HepG2 (cell line): ENCODE data around the gene SLX9. TPM values are rescaled to one million over a fixed set of nuclear protein-coding genes. Genes with fewer than 3 reads are reported as not detected.

Experiments used
- ATAC-seq: fragments of 200-7000 bp; cut with Tn5 transposase; 3 replicates; pipeline ENCODE4 v1.9.1; 2020; ENCODE audit warnings: mild to moderate bottlenecking, moderate library complexity
- BruUV-seq: library from RNA; stranded (reverse); fragments of 400-500 nt; replicated peaks from 2 replicates; lab custom pipeline; 2021; lab: Mats Ljungman, UMichigan
- CTCF ChIA-PET: fragments of 300-600 bp; formaldehyde crosslinking; extraction: SDS; loops from one replicate; lab custom pipeline; 2021; ENCODE audit warnings: low total read pairs, inconsistent platforms, low intra/inter-chr PET ratio; lab: Yijun Ruan, JAX
- POLR2A ChIA-PET: fragments of 350-600 bp; sonication (Branson Sonifier 250); formaldehyde crosslinking; loops from one replicate; lab custom pipeline; 2020; ENCODE audit warnings: antibody characterized with exemption, inconsistent platforms; lab: Yijun Ruan, JAX
- DNase-seq: peaks from one replicate; pipeline ENCODE4 v3.0.0-alpha.2; 2015; ENCODE audit warnings: low spot score
- FAIRE-seq: peaks from 3 replicates; lab custom pipeline; 2011; peaks lifted over from hg19 to GRCh38; lab: Jason Lieb, UNC
- H2AFZ ChIP-seq: one replicate; pipeline ENCODE4 v1.6.1; 2011; ENCODE audit warnings: low read length, inconsistent platforms
- H3K27ac ChIP-seq: fragments of 300-600 bp; 3 replicates; pipeline ENCODE4 v1.8.0; 2011; ENCODE audit warnings: mixed run types, mild to moderate bottlenecking, mixed read lengths, low read length, inconsistent platforms; ENCODE audit not compliant: insufficient read depth; ENCODE audit errors: extremely low read length
- H3K27me3 ChIP-seq, 2 experiments: fragments of 200-600 bp in 1 of 2; 2 replicates in 1 of 2; 3 replicates in 1 of 2; pipeline versions ENCODE4 v1.6.0 to v1.8.0; 2011; ENCODE audit warnings: low read length in 2 of 2, mild to moderate bottlenecking in 2 of 2, moderate library complexity in 2 of 2, inconsistent platforms in 1 of 2; ENCODE audit not compliant: insufficient read depth in 2 of 2, control insufficient read depth in 1 of 2
- H3K36me3 ChIP-seq, 2 experiments: fragments of 200-600 bp in 1 of 2; replicated peaks in 1 of 2; 2 replicates in 1 of 2; 3 replicates in 1 of 2; pipeline versions ENCODE4 v1.5.1 to v1.8.0; 2011; ENCODE audit warnings: low read length in 2 of 2, inconsistent platforms in 1 of 2; ENCODE audit not compliant: insufficient read depth in 2 of 2, control insufficient read depth in 1 of 2
- H3K4me1 ChIP-seq: 2 replicates; pipeline ENCODE4 v1.5.1; 2012; ENCODE audit warnings: low read length, inconsistent platforms; ENCODE audit not compliant: insufficient read depth
- H3K4me2 ChIP-seq: 2 replicates; pipeline ENCODE4 v1.6.0; 2011; ENCODE audit warnings: low read depth, low read length, inconsistent platforms
- H3K4me3 ChIP-seq, 3 experiments: fragments of 200-600 bp in 1 of 3; sonication (generic), shearing (Covaris generic) in 1 of 3; replicated peaks in 1 of 3; 2 replicates each; pipeline ENCODE4 v1.5.1; 2011 to 2016; ENCODE audit warnings: low read length in 3 of 3, inconsistent platforms in 2 of 3, low read depth in 2 of 3, mild to moderate bottlenecking in 2 of 3, control low read depth in 1 of 3, mixed read lengths in 1 of 3; ENCODE audit not compliant: insufficient read depth in 1 of 3
- H3K79me2 ChIP-seq: one replicate; pipeline ENCODE4 v1.6.1; 2011; ENCODE audit warnings: low read length, inconsistent platforms; ENCODE audit not compliant: insufficient read depth
- H3K9ac ChIP-seq: 2 replicates; pipeline ENCODE4 v1.6.0; 2011; ENCODE audit warnings: mild to moderate bottlenecking, low read depth, low read length, inconsistent platforms; ENCODE audit not compliant: insufficient read depth
- H3K9me3 ChIP-seq: 2 replicates; pipeline ENCODE4 v1.5.1; 2012; ENCODE audit warnings: mild to moderate bottlenecking, low read length
- H4K20me1 ChIP-seq: 2 replicates; pipeline ENCODE4 v1.6.0; 2011; ENCODE audit warnings: inconsistent platforms, mild to moderate bottlenecking, low read length, moderate library complexity; ENCODE audit not compliant: insufficient read depth
- KDM1A ChIP-seq: IDR thresholded peaks from 2 replicates; pipeline ENCODE4 v1.6.1; 2016; ENCODE audit warnings: missing compliant biosample characterization
- SYNCRIP ChIP-seq: fragments of 200-400 bp; formaldehyde crosslinking; IDR thresholded peaks from 2 replicates; pipeline ENCODE4 v1.6.1; 2018; ENCODE audit warnings: mild to moderate bottlenecking, low read depth, low read length; ENCODE audit not compliant: insufficient read depth
- ZNF142 ChIP-seq: sonication (generic); formaldehyde crosslinking; IDR thresholded peaks from 2 replicates; pipeline ENCODE4 v1.4.0; 2020; ENCODE audit warnings: missing genetic modification reagents
- ZNF768 ChIP-seq: sonication (generic); formaldehyde crosslinking; IDR thresholded peaks from 2 replicates; pipeline ENCODE4 v1.4.0; 2020; ENCODE audit warnings: missing genetic modification reagents
- ZNF800 ChIP-seq: sonication (generic); formaldehyde crosslinking; IDR thresholded peaks from 2 replicates; pipeline ENCODE4 v1.4.0; 2020; ENCODE audit warnings: missing genetic modification reagents
- ZSCAN21 ChIP-seq: sonication (generic); formaldehyde crosslinking; IDR thresholded peaks from 2 replicates; pipeline ENCODE4 v1.8.0; 2022; ENCODE audit warnings: mild to moderate bottlenecking, missing genetic modification reagents, moderate library complexity, borderline replicate concordance
- WGBS: methylation state at CpG from one replicate; pipeline ENCODE4 v1.1.6; 2017; ENCODE audit warnings: low lambda C conversion rate; 5-methylcytosine and 5-hydroxymethylcytosine counted together
- in situ Hi-C: cut with HindIII; loops from 2 replicates; pipeline ENCODE4 v1.10.0; 2017; ENCODE audit warnings: low pct_unique_long_range_greater_than_20kb; ENCODE audit not compliant: extremely low pct_ligation_motif_present
- intact Hi-C: fragments of 100-400 bp; cut with micrococcal nuclease; formaldehyde crosslinking; loops from one replicate; pipeline ENCODE4 v1.10.0; 2022; ENCODE audit not compliant: unreplicated experiment
- polyA plus RNA-seq, 8 experiments: library from polyadenylated mRNA; depleted of rRNA in 3 of 8; stranded (reverse) in 7 of 8; unstranded in 1 of 8; fragments of >200 nt; fragmentation: Illumina TruSeq in 4 of 8; extraction: Trizol in 4 of 8; gene quantifications; 2 replicates each; pipeline versions ENCODE4 v1.2.1 to v1.2.3, GENCODE V29; 2011 to 2016; ENCODE audit warnings: low read depth in 4 of 8, missing spikeins in 1 of 8, mixed read lengths in 1 of 8; ENCODE audit not compliant: insufficient read depth in 1 of 8
- total RNA-seq, 5 experiments: library from RNA; depleted of rRNA; stranded (reverse); fragments of >200 nt; fragmentation: Illumina TruSeq; extraction: Trizol; gene quantifications; 2 replicates each; pipeline ENCODE4 v1.2.3, GENCODE V29; 2016; ENCODE audit warnings: low read depth in 1 of 5
- TF ChIP-seq, protein P1 (sequence below): sonication (generic); formaldehyde crosslinking; IDR thresholded peaks from 2 replicates; pipeline ENCODE4 v1.9.0; 2022; ENCODE audit warnings: missing genetic modification reagents, mild to moderate bottlenecking, borderline replicate concordance

The SLX9 gene
- total and polyA plus RNA-seq, 2 of the 13 experiments (the other 11 are each of a cell fraction or from before 2014, with no cell fraction given): 21.0 to 47.1 TPM

- ChIA-PET POLR2A (interaction anchor here (1.2 to 2.3 kb wide), 3 partner anchors 8 to 23 kb away, joined by 3 to 10 read pairs (median 4); no protein-coding TSS in a partner anchor), CTCF (no interaction called here)
- H3K27me3 ChIP-seq: peaks cover 14 to 77% of the 10 kb centered on the region in 2 experiments
- H3K4me1 ChIP-seq: peaks cover 70% of the 10 kb centered on the region
- in situ Hi-C loops (no loop called here), intact Hi-C loops (no loop called here)
- H3K9me3 ChIP-seq: no peaks in the 10 kb centered on the region
- FAIRE-seq (no peak), ATAC-seq (no peak), DNase-seq (no peak)
- no peaks in the 10 kb centered on the region for H3K36me3 ChIP-seq
- H3K9ac ChIP-seq: no peak overlapping the region
- H3K79me2 ChIP-seq: no peaks in the 10 kb centered on the region
- H4K20me1 ChIP-seq: no peaks in the 10 kb centered on the region
- H3K27ac ChIP-seq: no peak overlapping the region
- H3K4me2 ChIP-seq: no peak overlapping the region; the same call in 1 of the 2 replicates
- no peak overlapping the region for H3K4me3 ChIP-seq
- no peak overlapping the region for H2AFZ ChIP-seq
- WGBS: 70% methylated on average over 37 of the region's 53 CpGs
- BruUV-seq: no TSS peak
- TF ChIP-seq ZNF768 (CRISPR knock-in tag) (peak; percentile 21; the same call in 1 of the 2 replicates), ZNF142 (CRISPR knock-in tag) (no peak), ZSCAN21 (CRISPR knock-in tag) (no peak), ZNF800 (0 out of 2 replicates have a peak, but pooled peaks have one; percentile 52), SYNCRIP (no peak), KDM1A (CRISPR knock-in tag) (no peak)
- TF ChIP-seq, protein P1, sequence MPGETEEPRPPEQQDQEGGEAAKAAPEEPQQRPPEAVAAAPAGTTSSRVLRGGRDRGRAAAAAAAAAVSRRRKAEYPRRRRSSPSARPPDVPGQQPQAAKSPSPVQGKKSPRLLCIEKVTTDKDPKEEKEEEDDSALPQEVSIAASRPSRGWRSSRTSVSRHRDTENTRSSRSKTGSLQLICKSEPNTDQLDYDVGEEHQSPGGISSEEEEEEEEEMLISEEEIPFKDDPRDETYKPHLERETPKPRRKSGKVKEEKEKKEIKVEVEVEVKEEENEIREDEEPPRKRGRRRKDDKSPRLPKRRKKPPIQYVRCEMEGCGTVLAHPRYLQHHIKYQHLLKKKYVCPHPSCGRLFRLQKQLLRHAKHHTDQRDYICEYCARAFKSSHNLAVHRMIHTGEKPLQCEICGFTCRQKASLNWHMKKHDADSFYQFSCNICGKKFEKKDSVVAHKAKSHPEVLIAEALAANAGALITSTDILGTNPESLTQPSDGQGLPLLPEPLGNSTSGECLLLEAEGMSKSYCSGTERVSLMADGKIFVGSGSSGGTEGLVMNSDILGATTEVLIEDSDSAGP (CRISPR knock-in tag): no peak
Observed at GRCh38 chr21:44989943-44990780, 50.3 kb downstream of the SLX9 start.
